Kidney epithelial cell (primary cell): ENCODE results near the gene TMEM204. TPM values are rescaled to one million over a fixed set of nuclear protein-coding genes. Genes with fewer than 3 reads are reported as not detected.

Source experiments
- DNase-seq: peaks from one replicate; pipeline ENCODE4 v3.0.0-alpha.2; 2010; ENCODE audit warnings: low read depth
- H3K27me3 ChIP-seq: 2 replicates; pipeline ENCODE4 v1.6.0; 2011; ENCODE audit warnings: low read length; ENCODE audit not compliant: control insufficient read depth, insufficient read depth
- H3K36me3 ChIP-seq: 2 replicates; pipeline ENCODE4 v1.5.1; 2011; ENCODE audit warnings: low read length; ENCODE audit not compliant: control insufficient read depth, insufficient read depth
- H3K4me3 ChIP-seq: 2 replicates; pipeline ENCODE4 v1.5.1; 2011; ENCODE audit warnings: low read depth, mild to moderate bottlenecking, control low read depth, low read length
- CTCF ChIP-seq: IDR thresholded peaks from 2 replicates; pipeline ENCODE4 v1.5.1; 2011; ENCODE audit warnings: mild to moderate bottlenecking, moderate library complexity, low read length, control low read depth, inconsistent platforms; ENCODE audit not compliant: insufficient read depth, poor library complexity, severe bottlenecking
- total RNA-seq: library from RNA; depleted of rRNA; stranded (reverse); fragments of >200 nt; gene quantifications from 2 replicates; pipeline ENCODE4 v1.2.3, GENCODE V29; 2015

The TMEM204 gene
- total RNA-seq, 1 donor from 2014 or later, result 4.0 TPM

GRCh38 chr16:1488619-1489018 lies 44.8 kb upstream of the TMEM204 start, which contains the start of gene PTX4:
Gene PTX4 (minus strand): TSS chr16:1488944. CDS start chr16:1488909, 35 bp downstream.
- Histone ChIP-seq H3K27me3 (no peaks in the 10 kb centered on the region), H3K4me3 (no peak within 1 kb of the TSS), H3K36me3 (no peaks in the 10 kb centered on the region)
- no peak for DNase-seq
- TF ChIP-seq CTCF, result no peak

- no peak for TF ChIP-seq CTCF
- H3K36me3 ChIP-seq, result no peaks in the 10 kb centered on the region
- no peak for DNase-seq
- H3K27me3 ChIP-seq, result no peaks in the 10 kb centered on the region
- H3K4me3 ChIP-seq, result no peak overlapping the region
Observed at GRCh38 chr16:1489077-1489476, 44.4 kb upstream of the TMEM204 start.

GRCh38 chr16:1491327-1491726 lies 42.1 kb upstream of the TMEM204 start:
- H3K4me3 ChIP-seq, result no peak overlapping the region
- no peaks in the 10 kb centered on the region for H3K36me3 ChIP-seq
- no peak for TF ChIP-seq CTCF
- H3K27me3 ChIP-seq, result no peaks in the 10 kb centered on the region
- DNase-seq, result no peak

GRCh38 chr16:1492082-1492922 lies 41.2 kb upstream of the TMEM204 start:
- DNase-seq, result no peak
- Histone ChIP-seq H3K36me3 (no peaks in the 10 kb centered on the region), H3K4me3 (peak overlapping the region; percentile 85), H3K27me3 (no peaks in the 10 kb centered on the region)
- TF ChIP-seq CTCF, result no peak

GRCh38 chr16:1492923-1493745 lies 40.3 kb upstream of the TMEM204 start, which contains the start of gene TELO2:
Gene TELO2 (plus strand): TSS chr16:1493360. CDS start chr16:1494282, 922 bp downstream.
- no peaks in the 10 kb centered on the region for H3K27me3 ChIP-seq
- no peaks in the 10 kb centered on the region for H3K36me3 ChIP-seq
- TF ChIP-seq CTCF, result no peak
- no peak for DNase-seq
- peak within 1 kb of the TSS; percentile 85 for H3K4me3 ChIP-seq
